Measurements from ENCODE around the gene CES4A. TPM values are rescaled to one million over a fixed set of nuclear protein-coding genes. Genes with fewer than 3 reads are reported as not detected.

Gene CES4A
- total and polyA plus RNA-seq, 2 of the 13 experiments (the other 11 are each of a cell fraction or from before 2014, with no cell fraction given): 0.09 to 0.17 TPM

GRCh38 chr16:67028696-67029253, 40.4 kb downstream of the CES4A start, which contains the start of gene CBFB (continued):
- TF ChIP-seq ZNF629 (CRISPR knock-in tag; conservative IDR thresholded peaks at IDR 0.05): peak; percentile 73
- TF ChIP-seq ZFYVE20 (CRISPR knock-in tag; IDR thresholded peaks at IDR 0.05; ENCODE audit: borderline replicate concordance, low read depth): peak; percentile 86; the same call in 1 of the 2 replicates
- peak; percentile 90 for TF ChIP-seq ELF1 (CRISPR knock-in tag; IDR thresholded peaks at IDR 0.05)
- TF ChIP-seq ELF3 (CRISPR knock-in tag; IDR thresholded peaks at IDR 0.05): peak; percentile 83
- peak; percentile 62 for TF ChIP-seq BCL6 (CRISPR knock-in tag; IDR thresholded peaks at IDR 0.05)
- TF ChIP-seq DBP (CRISPR knock-in tag; IDR thresholded peaks at IDR 0.05; ENCODE audit: not compliant biosample characterization): peak; percentile 93
- TF ChIP-seq KDM6A (CRISPR knock-in tag; IDR thresholded peaks at IDR 0.05; ENCODE audit: low read depth): no peak
- TF ChIP-seq POLR2AphosphoS5 (IDR thresholded peaks at IDR 0.05; ENCODE audit: low read depth, low read length): peak; percentile 96
- TF ChIP-seq SCMH1 (CRISPR knock-in tag; IDR thresholded peaks at IDR 0.05; ENCODE audit: borderline replicate concordance): no peak
- TF ChIP-seq ATM (IDR thresholded peaks at IDR 0.05; ENCODE audit: borderline replicate concordance): no peak
- peak; percentile 64; the same call in 1 of the 2 replicates for TF ChIP-seq SP140L (CRISPR knock-in tag; IDR thresholded peaks at IDR 0.05; ENCODE audit: borderline replicate concordance)
- TF ChIP-seq RFX3 (CRISPR knock-in tag; IDR thresholded peaks at IDR 0.05): no peak
- TF ChIP-seq ZNF235 (CRISPR knock-in tag; IDR thresholded peaks at IDR 0.05; ENCODE audit: borderline replicate concordance): peak; percentile 91; the same call in 1 of the 2 replicates
- peak; percentile 89 for TF ChIP-seq PHF21A (CRISPR knock-in tag; IDR thresholded peaks at IDR 0.05)
- peak; percentile 96 for TF ChIP-seq DR1 (CRISPR knock-in tag; IDR thresholded peaks at IDR 0.05)
- TF ChIP-seq RBM39 (IDR thresholded peaks at IDR 0.05; ENCODE audit: low read depth, low read length, poor library complexity, severe bottlenecking): peak; percentile 65
- peak; percentile 89 for TF ChIP-seq ZNF274 (CRISPR knock-in tag; IDR thresholded peaks at IDR 0.05)
- TF ChIP-seq ETV5 (CRISPR knock-in tag; IDR thresholded peaks at IDR 0.05; ENCODE audit: borderline replicate concordance): peak; percentile 70
- TF ChIP-seq ZFP62 (CRISPR knock-in tag; IDR thresholded peaks at IDR 0.05): no peak
- TF ChIP-seq NR2F1 (CRISPR knock-in tag; IDR thresholded peaks at IDR 0.05): peak in 1 of 2 experiments; percentile 20; a peak in 1 of 4 replicates
- peak; percentile 89 for TF ChIP-seq GZF1 (CRISPR knock-in tag; IDR thresholded peaks at IDR 0.05)
- TF ChIP-seq TERF1 (CRISPR knock-in tag; IDR thresholded peaks at IDR 0.05): no peak
- TF ChIP-seq IRF9 (CRISPR knock-in tag; IDR thresholded peaks at IDR 0.05; ENCODE audit: borderline replicate concordance): no peak; the same call in none of the 2 replicates
- no peak for TF ChIP-seq GLMP (CRISPR knock-in tag; IDR thresholded peaks at IDR 0.05; ENCODE audit: borderline replicate concordance)
- peak; percentile 21; the same call in 1 of the 2 replicates for TF ChIP-seq ZNF414 (CRISPR knock-in tag; IDR thresholded peaks at IDR 0.05)
- peak; percentile 96 for TF ChIP-seq MED8 (CRISPR knock-in tag; IDR thresholded peaks at IDR 0.05; ENCODE audit: insufficient replicate concordance)
- peak; percentile 95 for TF ChIP-seq HOXA5 (CRISPR knock-in tag; IDR thresholded peaks at IDR 0.05)
